ENCODE measurements around the gene PSMD13.

Gene PSMD13

GRCh38 chr11:221998-222789 lies 14.6 kb upstream of the PSMD13 start:
- ChIA-PET POLR2A (interaction anchor here (0.7 to 1.2 kb wide), 2 partner anchors 10 to 15 kb away, joined by 3 to 7 read pairs; partner anchors contain the start of genes BET1L and RIC8A), CTCF (interaction anchor here (0.9 to 1.2 kb wide), 5 partner anchors 8 to 226 kb away, joined by 3 to 4 read pairs (median 3); no protein-coding TSS in a partner anchor)
- no peak overlapping the region for H3K4me3 ChIP-seq (ENCODE audit: low read depth, low read length)
- no peak for TF ChIP-seq CTCF (IDR thresholded peaks at IDR 0.05; ENCODE audit: insufficient read depth, low read length, missing control alignments)
- DNase-seq (ENCODE audit: low read depth, low spot score), result no peak

GRCh38 chr11:223026-223789 lies 13.6 kb upstream of the PSMD13 start:
- POLR2A ChIA-PET, result interaction anchor here (0.5 kb wide), 1 partner anchor 117 kb away, joined by 3 read pairs; no protein-coding TSS in a partner anchor
- no peak for TF ChIP-seq CTCF (IDR thresholded peaks at IDR 0.05; ENCODE audit: insufficient read depth, low read length, missing control alignments)
- no peak for DNase-seq (ENCODE audit: low read depth, low spot score)
- CTCF ChIA-PET, result interaction anchor here (1.0 to 1.1 kb wide), 2 partner anchors 12 to 81 kb away, joined by 3 read pairs; no protein-coding TSS in a partner anchor
- no peak overlapping the region for H3K4me3 ChIP-seq (ENCODE audit: low read depth, low read length)

- CTCF ChIA-PET, result no interaction called here
- POLR2A ChIA-PET, result interaction anchor here (0.5 kb wide), 1 partner anchor 116 kb away, joined by 3 read pairs; no protein-coding TSS in a partner anchor
Measured at GRCh38 chr11:223884-224283, 12.9 kb upstream of the PSMD13 start.

GRCh38 chr11:224424-224823 lies 12.4 kb upstream of the PSMD13 start:
- no peak overlapping the region for H3K4me3 ChIP-seq (ENCODE audit: low read depth, low read length)
- no peak for TF ChIP-seq CTCF (IDR thresholded peaks at IDR 0.05; ENCODE audit: insufficient read depth, low read length, missing control alignments)
- POLR2A ChIA-PET, result no interaction called here
- CTCF ChIA-PET, result no interaction called here
- no peak for DNase-seq (ENCODE audit: low read depth, low spot score)

More at GRCh38 chr11:223884-224283, 12.9 kb upstream of the PSMD13 start:
- H3K4me3 ChIP-seq (ENCODE audit: low read depth, low read length), result no peak overlapping the region
- no peak for TF ChIP-seq CTCF (IDR thresholded peaks at IDR 0.05; ENCODE audit: insufficient read depth, low read length, missing control alignments)
- DNase-seq (ENCODE audit: low read depth, low spot score), result no peak

GRCh38 chr11:225734-226453 lies 10.9 kb upstream of the PSMD13 start:
- TF ChIP-seq CTCF (IDR thresholded peaks at IDR 0.05; ENCODE audit: insufficient read depth, low read length, missing control alignments), result no peak
- CTCF ChIA-PET, result interaction anchor here (0.6 kb wide), 1 partner anchor 12 kb away, joined by 3 read pairs; no protein-coding TSS in a partner anchor
- no peak overlapping the region for H3K4me3 ChIP-seq (ENCODE audit: low read depth, low read length)
- DNase-seq (ENCODE audit: low read depth, low spot score), result no peak
- POLR2A ChIA-PET, result no interaction called here
